NCI-H2029 treated with DMSO at 0.1 percent for 48 hours (cell line): ENCODE data around the gene OGFOD3.
"Not testable (repeated sequence)": the region's sequence is repeated elsewhere in the genome, so short reads cannot be mapped to it uniquely, and the experiment has no call there.

Experiments used
- DNase-seq: peaks from one replicate; lab custom pipeline; 2025; lab: John Stamatoyannopoulos, UW

The OGFOD3 gene

DNA sequence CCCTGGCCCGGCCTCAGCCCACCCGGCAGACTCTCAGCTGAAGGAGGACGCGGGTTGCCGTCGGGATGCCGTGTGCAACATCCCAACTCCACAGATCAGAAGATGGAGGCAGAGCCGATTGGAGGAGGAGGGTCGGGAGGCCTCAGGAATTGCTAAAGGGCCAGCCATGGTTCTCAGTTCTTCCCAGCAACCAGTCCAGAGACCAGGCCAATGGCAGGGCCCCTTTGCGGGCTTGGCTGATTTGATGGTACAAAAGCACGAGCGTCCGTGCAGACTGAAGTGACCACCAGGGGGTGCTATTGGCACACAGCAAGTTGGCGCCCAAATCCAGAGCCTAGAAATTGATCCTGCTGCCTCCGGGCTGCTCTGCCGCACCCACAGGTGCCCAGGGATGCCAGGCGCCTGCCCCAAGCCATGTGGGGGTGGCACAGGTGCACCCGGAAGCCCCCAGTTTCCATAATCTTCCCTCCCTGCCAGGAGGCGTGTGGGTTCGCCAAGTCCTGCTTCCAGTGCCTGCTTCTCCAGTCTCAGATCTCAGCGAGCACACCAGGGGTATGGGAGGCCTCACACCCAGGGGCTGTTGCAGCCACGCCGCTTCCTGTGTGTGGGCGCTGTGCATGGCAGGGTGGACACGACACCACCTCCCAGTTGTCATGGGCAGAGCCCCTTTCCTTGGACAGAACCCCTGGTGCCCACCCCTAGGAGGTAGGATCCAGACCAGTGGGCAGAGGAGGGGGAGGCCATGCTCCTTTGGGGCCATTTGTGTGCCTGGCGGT is 66.5 kb downstream of the OGFOD3 start:
- DNase-seq, result no peak

DNA sequence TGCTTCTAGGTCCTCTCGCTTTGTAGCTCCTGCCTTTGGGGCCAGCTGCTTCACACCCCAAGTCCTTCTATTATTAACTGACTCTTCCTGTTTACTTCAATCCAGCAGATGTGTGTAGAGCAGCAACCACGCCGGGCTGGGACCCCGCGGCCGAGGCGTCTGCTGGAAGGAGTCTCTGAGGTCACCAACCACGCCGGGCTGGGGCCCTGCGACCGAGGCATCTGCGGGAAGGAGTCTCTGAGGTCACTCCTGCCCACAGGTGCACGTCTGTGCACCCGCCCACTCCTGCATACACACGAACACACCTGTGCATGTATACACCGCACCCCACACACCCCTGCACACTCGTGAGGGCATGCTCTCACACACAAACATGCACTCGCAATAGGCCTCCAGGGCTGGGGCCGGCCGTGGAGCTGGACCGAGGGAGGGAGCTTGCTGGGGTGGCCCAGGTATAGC is 67.1 kb downstream of the OGFOD3 start:
- DNase-seq, result no peak

DNA sequence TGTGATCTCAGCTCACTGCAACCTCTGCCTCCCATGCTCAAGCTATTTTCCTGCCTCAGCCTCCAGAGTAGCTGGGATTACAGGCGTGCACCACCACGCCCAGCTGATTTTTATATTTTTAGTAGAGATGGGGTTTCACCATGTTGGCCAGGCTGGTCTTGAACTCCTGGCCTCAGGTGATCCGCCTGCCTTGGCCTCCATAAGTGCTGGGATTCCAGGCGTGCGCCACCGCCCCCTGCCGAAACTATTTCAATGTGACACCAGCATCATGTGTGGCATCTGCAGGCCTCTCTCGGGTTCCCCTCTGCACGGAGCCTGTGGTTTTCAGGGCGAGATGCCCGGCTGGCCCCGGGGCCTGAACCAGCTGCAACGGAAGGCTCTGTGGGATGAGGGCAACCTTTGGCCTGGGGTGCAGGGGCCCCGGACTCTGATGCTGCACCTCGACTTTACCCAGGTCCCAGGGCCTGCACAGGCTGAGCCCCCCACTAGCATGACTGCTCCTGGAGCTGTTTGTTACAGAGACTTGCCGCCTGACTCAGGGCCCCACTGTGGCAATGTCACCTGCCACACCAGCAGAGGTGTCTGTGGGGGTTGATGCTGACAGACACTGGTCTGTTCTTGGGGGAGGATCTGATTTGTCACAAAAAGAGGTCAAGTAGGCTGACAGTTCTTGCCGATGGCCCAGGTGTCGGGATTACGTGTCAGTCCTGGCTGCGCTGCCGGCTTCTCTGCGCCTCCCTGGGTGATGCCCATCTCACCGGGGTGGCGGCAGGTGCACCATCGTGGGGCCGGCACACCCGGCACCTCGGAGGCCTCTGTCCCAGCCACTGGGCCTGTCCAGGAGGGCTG is 68.0 kb downstream of the OGFOD3 start:
- DNase-seq, result no peak

DNA sequence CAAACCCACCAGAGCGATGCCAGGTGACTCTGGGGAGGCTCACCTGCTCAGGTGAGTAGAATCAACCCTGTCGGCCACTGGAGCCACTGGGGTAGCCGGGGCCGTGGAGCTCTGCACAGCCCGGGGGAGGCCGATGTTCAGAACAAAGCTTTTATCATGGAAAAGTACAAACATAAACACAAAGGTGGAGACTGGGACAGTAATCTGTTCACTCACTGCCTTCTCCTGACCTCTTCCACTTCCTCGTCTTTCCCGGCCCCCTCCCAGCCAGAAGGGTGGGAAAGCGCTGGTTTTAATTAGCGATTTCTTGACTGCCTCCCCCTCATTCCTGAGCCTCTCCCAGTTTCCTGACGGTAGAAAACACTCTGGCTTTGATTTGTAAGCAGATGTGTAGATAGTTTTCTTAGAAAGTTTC is 69.1 kb downstream of the OGFOD3 start:
- no peak for DNase-seq

DNA sequence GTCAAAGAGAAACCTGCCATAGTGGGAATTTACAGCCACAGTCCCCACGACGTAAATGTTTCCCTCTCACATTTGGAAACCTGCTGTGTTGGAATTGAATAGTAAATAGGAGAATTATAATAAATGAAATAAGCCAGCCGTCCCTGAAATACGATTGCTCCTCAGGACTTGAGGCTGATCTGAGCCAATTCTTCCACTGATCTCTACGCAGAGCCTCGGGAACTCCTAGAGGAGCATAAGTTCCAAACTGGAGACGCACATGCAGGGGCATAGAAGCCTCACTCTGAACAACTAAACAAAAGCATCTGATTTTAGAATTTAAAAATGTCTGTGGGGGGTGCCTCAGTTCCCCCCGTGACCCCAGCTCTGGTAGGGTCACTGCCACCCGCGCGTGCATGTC is 69.5 kb downstream of the OGFOD3 start:
- DNase-seq, result no peak

DNA sequence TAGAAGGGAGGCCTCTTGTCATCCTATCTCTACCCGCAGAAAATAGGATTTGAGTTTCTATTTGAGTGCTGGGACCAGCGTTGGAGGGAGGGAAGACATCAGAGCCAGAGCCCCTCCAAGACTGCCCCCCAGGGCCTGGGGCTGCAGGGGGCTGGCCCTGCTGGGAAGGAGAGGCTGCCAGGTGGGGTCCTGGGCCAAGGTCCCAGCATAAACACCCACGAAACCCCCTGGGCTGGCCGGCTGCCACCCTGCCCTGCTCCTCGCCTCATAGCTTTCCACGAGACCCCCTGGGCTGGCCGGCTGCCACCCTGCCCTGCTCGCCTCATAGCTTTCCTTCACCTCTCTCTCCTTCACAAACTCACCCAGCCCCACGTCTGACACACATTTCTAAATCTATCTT is 70.0 kb downstream of the OGFOD3 start:
- DNase-seq, result no peak

DNA sequence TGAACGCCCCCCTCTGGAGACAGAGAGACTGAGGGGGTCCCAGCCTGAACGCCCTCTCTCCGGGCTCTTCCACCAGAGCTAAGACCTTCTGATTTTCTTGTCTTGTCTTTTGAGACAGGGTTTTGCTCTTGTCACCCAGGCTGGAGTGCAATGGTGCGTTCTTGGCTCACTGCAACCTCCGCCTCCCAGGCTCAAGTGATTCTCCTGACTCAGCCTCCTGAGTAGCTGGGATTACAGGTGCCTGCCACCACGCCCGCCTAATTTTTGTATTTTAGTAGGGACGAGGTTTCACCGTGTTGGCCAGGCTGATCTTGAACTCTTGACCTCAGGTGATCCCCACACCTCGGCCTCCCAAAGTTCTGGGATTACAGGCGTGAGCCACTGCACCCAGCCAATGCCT is 70.4 kb downstream of the OGFOD3 start:
- not testable (repeated sequence) for DNase-seq

DNA sequence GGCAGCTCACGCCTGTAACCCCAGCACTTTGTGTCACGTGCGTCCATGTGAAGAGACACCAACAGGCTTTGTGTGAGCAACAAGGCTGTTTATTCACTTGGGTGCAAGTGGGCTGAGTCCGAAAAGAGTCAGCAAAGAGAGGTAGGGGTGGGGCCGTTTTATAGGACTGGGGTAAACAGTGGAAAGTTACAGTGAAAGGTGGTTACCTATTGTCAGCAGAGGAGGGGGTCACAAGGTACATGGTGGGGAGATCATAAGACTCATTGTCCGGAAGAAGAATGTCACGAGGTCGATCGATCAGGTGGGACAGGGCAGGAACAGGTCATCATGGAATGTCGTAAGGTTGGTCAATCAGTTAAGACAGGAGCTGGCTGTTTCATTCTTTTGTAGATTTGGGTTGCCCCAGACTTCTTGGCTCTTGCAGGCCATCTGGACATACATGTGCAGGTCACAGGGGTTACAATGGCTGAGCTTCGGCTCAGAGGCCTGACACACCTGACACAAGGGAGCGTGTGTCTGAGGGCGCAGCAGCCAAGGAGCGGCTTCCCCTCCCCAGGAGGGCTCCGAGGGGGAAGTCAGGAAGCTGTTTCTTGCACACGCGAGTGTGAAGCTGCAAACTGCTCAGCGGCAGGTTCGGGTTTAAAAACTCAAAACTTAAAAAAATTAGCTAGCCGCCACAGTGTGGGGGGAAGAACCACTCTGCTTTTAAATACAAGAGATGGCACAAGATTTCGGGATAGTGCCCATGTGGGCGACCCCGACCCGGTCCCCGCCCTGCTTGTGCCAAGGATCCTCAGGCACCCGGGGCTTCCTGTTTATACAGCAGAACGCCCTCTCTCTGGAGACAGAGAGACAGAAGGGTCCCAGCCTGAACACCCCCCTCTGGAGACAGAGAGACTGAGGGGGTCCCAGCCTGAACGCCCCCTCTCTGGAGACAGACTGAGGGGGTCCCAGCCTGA is 71.8 kb downstream of the OGFOD3 start:
- no peak for DNase-seq

DNA sequence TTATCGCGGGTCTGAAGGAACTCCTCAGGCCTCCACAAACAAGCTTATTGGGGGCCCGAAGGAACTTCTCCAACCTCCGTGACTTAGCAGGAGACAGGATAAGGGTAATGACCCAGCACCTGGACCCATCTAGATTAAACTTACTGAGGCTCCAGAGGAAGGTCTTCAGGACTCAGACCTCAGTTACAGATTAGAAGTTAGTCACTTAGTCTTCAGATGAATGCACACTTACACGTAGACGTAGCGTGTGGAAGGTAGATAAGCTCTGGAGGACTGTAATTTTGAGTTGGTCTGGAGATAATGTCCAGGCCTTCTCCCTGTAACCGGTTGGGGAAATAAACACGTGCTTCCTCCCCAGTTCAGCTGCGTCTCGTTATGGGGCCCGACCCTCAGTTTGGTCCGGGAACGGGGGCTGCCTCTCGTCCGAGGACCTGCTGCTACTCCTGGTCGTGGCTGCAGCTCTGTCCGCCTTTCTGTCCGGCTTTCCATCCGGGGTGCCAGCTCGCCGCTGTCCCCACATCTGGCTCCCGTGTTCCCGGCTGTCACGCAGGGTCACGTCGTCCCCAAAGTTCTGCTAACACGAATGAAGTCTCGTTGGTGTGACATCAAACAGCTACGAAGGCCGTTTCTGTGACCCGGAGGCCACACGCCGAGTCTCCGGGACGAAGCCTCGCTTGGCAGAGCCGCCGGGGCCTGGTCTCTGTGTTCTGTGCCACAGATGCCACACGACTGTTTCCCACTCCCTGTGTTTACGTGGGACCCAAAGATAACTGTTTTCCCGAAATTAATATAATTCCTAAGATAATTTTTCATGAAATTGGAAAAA is 73.0 kb downstream of the OGFOD3 start:
- DNase-seq, result no peak

DNA sequence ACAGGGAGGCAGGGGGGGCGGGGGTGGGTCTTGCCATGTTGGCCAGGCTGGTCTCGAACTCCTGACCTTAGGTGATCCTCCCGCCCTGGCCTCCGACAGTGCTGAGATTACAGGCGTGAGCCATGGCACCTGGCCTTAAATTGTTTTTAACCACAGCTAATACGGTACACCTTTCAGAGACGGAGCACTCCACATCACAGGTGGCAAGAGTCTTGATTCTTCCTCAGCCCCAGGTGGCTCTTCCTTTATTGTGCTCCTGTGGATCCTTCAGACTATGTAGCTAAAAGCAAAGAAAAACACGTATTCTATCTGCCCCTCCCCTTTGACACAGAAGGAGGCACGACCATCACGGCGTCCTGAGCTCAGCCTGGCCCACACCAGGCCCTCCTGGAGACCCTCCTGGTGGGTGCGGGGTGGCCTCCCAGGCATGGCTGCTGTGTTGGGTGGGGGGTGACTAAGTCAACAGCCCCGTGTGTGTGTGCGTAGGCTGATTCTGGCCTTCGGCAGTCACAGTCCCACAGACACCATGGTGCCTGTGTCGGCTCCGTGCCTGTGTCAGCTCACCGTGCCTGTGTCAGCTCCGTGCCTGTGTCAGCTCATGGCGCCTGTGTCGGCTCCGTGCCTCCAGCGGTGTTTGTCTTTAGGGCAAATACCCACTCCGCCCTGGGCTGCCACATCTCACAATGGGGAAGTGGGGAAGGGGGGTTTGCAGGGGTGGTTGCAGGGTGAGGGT is 74.0 kb downstream of the OGFOD3 start:
- DNase-seq, result no peak

DNA sequence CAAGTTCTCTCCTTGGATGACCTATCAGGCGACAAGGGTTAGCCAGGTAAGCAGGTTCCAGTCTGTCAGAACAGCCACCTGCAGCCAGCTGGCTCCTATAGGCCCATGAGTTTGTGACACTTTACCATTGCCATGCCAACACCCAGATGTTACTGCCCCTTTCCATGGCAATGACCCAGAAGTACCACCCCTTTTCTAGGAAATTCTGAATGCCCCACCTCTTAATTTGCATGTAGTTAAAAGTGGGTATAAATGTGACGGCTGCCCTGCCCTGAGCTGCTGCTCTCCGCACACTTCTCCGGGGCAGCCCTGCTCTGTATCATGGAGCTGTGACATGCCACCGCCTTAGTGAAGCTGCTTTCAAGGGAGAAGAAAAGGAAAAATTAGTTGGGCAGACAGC is 74.8 kb downstream of the OGFOD3 start:
- DNase-seq, result no peak

DNA sequence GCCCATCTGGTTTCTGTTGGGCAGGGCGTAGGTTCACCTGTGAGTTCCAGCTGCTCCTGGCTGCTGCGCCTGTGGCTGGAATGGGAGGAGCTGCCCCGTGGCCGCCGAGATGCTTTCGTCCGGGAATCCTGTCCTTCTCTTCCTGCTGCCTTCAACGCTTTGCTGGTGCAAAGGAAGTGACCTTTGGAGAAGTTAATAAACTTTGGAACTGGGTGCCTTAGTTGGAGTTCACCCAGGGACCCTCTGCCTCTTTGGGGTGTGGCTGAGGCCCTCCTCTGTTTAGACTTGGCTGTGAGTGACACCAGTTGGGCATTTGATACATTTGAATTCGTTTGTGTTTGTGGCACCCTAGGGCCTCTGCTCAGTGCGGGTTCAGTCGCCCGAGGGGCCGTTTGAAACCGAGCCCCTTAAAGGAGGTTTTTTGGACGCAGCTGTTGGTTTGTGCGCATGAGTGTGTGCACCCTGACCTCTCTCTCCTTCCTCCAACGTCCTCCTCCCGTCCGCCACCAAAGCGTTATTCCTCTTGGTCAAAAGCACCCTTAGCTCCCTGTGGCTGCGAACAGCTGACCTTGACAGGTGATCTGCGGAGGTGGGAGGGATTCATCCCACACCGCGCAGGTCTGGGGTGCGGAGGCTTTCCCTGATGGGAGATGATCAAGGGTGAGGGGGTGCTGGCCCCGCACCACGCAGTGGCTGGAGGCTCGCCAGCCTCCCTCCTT is 75.9 kb downstream of the OGFOD3 start:
- DNase-seq, result no peak

DNA sequence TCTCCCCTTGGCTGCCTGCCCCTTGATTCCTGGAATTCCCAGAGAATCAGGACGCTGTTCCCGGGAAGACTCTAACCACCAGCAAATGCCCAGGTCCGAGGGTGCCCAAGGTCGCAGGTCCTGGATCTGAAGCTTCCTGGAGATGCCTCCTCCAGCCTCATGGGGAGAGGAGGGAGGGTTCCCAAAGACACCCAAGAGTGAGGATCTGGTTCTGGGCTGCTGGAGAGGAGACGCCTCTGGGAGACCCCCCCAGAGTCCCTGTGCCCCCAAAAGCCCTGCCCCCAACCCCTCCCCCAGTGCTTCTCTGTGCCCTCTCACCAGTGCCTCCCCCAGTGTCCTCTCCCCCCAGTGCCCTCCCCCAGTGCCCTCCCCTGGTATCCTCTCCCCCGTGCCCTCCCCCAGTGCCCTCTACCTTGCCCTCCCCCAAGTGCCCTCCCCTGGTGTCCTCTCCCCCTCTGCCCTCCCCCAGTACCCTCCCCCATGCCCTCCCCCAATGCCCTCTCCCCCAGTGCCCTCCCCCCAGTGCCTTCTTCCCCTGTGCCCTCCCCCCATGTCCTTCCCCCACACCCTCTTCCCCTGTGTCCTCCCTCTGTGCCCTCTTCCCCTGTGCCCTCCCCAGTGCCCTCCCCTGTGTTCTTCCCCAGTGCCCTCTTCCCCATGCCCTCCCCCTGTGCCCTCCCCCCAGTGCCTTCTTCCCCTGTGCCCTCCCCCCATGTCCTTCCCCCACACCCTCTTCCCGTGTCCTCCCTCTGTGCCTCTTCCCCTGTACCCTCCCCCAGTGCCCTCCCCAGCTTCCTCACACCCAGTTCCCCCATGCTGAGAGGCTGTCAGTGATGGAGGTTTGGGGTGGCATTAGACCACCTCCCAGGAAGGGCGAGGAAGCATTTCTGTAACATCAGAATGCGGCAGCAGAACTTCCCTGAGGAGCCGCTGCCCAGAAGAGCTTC is 78.5 kb downstream of the OGFOD3 start:
- no peak for DNase-seq
